Neural cell (in vitro differentiated cells): ENCODE results near the gene GRHL3. TPM values are rescaled to one million over a fixed set of nuclear protein-coding genes. Genes with fewer than 3 reads are reported as not detected.

Experiments
- H2AFZ ChIP-seq: fragments of 200-600, 300-800 bp; sonication (generic), shearing (Covaris generic); 2 replicates; pipeline ENCODE4 v1.6.0; 2014; ENCODE audit warnings: low read depth, mild to moderate bottlenecking, antibody characterized with exemption, low read length, moderate library complexity
- H3F3A ChIP-seq: fragments of 200-600 bp; shearing (Covaris generic); 2 replicates; pipeline ENCODE4 v1.6.1; 2016; ENCODE audit warnings: mild to moderate bottlenecking, moderate library complexity, mixed read lengths, antibody characterized with exemption, low read length; ENCODE audit not compliant: insufficient read depth, poor library complexity, severe bottlenecking
- H3K27ac ChIP-seq: fragments of 200-600, 300-800 bp; sonication (generic), shearing (Covaris generic); 2 replicates; pipeline ENCODE4 v1.5.1; 2014; ENCODE audit warnings: mild to moderate bottlenecking, low read length, moderate library complexity
- H3K27me3 ChIP-seq: fragments of 300-800, 200-600 bp; sonication (generic), shearing (Covaris generic); 2 replicates; pipeline ENCODE4 v1.6.0; 2014; ENCODE audit warnings: mild to moderate bottlenecking, low read depth, low read length, moderate library complexity; ENCODE audit not compliant: insufficient read depth
- H3K36me3 ChIP-seq: fragments of 300-800, 200-600 bp; sonication (generic), shearing (Covaris generic); 2 replicates; pipeline ENCODE4 v1.5.1; 2014; ENCODE audit warnings: mild to moderate bottlenecking, antibody characterized with exemption, low read length, moderate library complexity; ENCODE audit not compliant: insufficient read depth
- H3K4me2 ChIP-seq: fragments of 300-800, 200-600 bp; sonication (generic), shearing (Covaris generic); 2 replicates; pipeline ENCODE4 v1.6.0; 2014; ENCODE audit warnings: mild to moderate bottlenecking, low read length
- H3K4me3 ChIP-seq: fragments of 300-800, 200-600 bp; sonication (generic), shearing (Covaris generic); 2 replicates; pipeline ENCODE4 v1.5.1; 2014; ENCODE audit warnings: mild to moderate bottlenecking, low read length, moderate library complexity
- H3K79me2 ChIP-seq: fragments of 200-600 bp; shearing (Covaris generic); replicated peaks from 2 replicates; pipeline ENCODE4 v1.6.0; 2014; ENCODE audit warnings: mild to moderate bottlenecking, low read length, moderate library complexity; ENCODE audit not compliant: insufficient read depth
- H3K9ac ChIP-seq: fragments of 300-800, 200-600 bp; sonication (generic), shearing (Covaris generic); 2 replicates; pipeline ENCODE4 v1.6.1; 2016; ENCODE audit warnings: mild to moderate bottlenecking, low read length, mixed read lengths
- H3K9me2 ChIP-seq: fragments of 200-600 bp; shearing (Covaris generic); 2 replicates; pipeline ENCODE4 v1.6.1; 2016; ENCODE audit warnings: mild to moderate bottlenecking, low read length, mixed read lengths; ENCODE audit not compliant: insufficient read depth
- H3K9me3 ChIP-seq: fragments of 200-600, 300-800 bp; sonication (generic), shearing (Covaris generic); 2 replicates; pipeline ENCODE4 v1.6.1; 2016; ENCODE audit warnings: mild to moderate bottlenecking, mixed run types, low read length, moderate library complexity, mixed read lengths
- H4K20me1 ChIP-seq: fragments of 200-600 bp; shearing (Covaris generic); 2 replicates; pipeline ENCODE4 v1.6.1; 2016; ENCODE audit warnings: mild to moderate bottlenecking, mixed run types; ENCODE audit not compliant: insufficient read depth
- EP300 ChIP-seq: fragments of 450-650 bp; conservative IDR thresholded peaks from 2 replicates; pipeline ENCODE4 v1.6.1; 2014; ENCODE audit warnings: antibody characterized with exemption, mild to moderate bottlenecking, moderate library complexity; ENCODE audit not compliant: poor library complexity, severe bottlenecking
- EZH2 ChIP-seq: fragments of 200-600, 300-800 bp; shearing (Covaris generic), sonication (generic); IDR thresholded peaks from 2 replicates; pipeline ENCODE4 v1.6.1; 2014; ENCODE audit warnings: antibody characterized with exemption, low read length, borderline replicate concordance, mild to moderate bottlenecking; ENCODE audit not compliant: insufficient read depth, poor library complexity, severe bottlenecking
- MXI1 ChIP-seq: fragments of 450-650 bp; conservative IDR thresholded peaks from 2 replicates; pipeline ENCODE4 v1.6.1; 2014; ENCODE audit warnings: antibody characterized with exemption, mild to moderate bottlenecking; ENCODE audit not compliant: poor library complexity, severe bottlenecking
- POLR2AphosphoS5 ChIP-seq: IDR thresholded peaks from 2 replicates; pipeline ENCODE4 v1.6.1; 2012
- RAD21 ChIP-seq: fragments of 450-650 bp; conservative IDR thresholded peaks from 2 replicates; pipeline ENCODE4 v1.6.1; 2014; ENCODE audit warnings: antibody characterized with exemption, mild to moderate bottlenecking, moderate library complexity
- SMC3 ChIP-seq: fragments of 450-650 bp; conservative IDR thresholded peaks from 2 replicates; pipeline ENCODE4 v1.6.1; 2014; ENCODE audit warnings: antibody characterized with exemption, mild to moderate bottlenecking, moderate library complexity; ENCODE audit not compliant: poor library complexity
- TAF1 ChIP-seq: IDR thresholded peaks from 2 replicates; pipeline ENCODE4 v1.6.1; 2012; ENCODE audit warnings: low read depth
- polyA plus RNA-seq: library from polyadenylated mRNA; depleted of rRNA; stranded (reverse); fragments of >200 nt; gene quantifications from 2 replicates; pipeline ENCODE4 v1.2.3, GENCODE V29; 2014
- TF ChIP-seq, protein P1 (sequence below): IDR thresholded peaks from 2 replicates; pipeline ENCODE4 v1.6.1; 2012; ENCODE audit warnings: borderline replicate concordance
- TF ChIP-seq, protein P2 (sequence below): fragments of 450-650 bp; IDR thresholded peaks from 2 replicates; pipeline ENCODE4 v1.5.1; 2014; ENCODE audit warnings: antibody characterized with exemption, mild to moderate bottlenecking, moderate library complexity; ENCODE audit not compliant: poor library complexity, severe bottlenecking

Gene GRHL3
- polyA plus RNA-seq, 1 donor from 2014 or later, result not detected

DNA sequence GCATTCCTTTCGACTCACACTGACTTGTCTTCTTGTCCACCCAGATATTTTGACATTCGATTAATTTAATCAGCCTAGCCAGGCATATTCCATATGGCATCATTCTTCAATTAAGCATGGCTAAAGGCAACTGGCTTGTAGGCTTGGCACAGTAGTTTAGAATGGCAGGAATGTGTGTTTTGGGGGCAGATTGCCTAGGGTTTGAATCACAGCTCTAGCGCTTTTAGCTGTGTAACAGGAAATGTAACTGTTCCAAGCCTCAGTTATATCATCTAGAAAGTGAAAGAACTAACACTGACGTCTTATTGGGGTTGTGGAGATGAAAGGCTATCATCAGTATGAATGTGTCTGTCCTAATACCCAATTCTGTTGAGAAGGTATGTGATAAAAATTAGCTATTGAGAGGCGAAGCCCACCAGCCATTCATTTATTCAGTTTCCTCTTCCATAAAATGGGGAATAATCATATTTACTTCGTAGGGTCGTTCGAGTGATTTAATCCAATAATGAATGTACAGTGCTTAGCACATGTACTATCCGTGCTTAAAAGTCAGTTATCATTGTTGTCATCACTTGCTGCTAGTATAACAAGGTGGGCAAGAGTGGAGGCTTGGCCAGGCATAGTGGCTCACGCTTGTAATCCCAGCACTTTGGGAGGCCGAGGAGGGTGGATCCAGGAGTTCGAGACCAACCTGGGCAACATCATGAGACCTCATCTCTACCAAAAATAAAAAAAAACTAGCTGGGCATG, 41.6 kb upstream of the GRHL3 start:
- TF ChIP-seq POLR2AphosphoS5 (no peak), RAD21 (no peak), SMC3 (no peak), EP300 (no peak), MXI1 (no peak), EZH2 (no peak), TAF1 (no peak)
- TF ChIP-seq, protein P1, sequence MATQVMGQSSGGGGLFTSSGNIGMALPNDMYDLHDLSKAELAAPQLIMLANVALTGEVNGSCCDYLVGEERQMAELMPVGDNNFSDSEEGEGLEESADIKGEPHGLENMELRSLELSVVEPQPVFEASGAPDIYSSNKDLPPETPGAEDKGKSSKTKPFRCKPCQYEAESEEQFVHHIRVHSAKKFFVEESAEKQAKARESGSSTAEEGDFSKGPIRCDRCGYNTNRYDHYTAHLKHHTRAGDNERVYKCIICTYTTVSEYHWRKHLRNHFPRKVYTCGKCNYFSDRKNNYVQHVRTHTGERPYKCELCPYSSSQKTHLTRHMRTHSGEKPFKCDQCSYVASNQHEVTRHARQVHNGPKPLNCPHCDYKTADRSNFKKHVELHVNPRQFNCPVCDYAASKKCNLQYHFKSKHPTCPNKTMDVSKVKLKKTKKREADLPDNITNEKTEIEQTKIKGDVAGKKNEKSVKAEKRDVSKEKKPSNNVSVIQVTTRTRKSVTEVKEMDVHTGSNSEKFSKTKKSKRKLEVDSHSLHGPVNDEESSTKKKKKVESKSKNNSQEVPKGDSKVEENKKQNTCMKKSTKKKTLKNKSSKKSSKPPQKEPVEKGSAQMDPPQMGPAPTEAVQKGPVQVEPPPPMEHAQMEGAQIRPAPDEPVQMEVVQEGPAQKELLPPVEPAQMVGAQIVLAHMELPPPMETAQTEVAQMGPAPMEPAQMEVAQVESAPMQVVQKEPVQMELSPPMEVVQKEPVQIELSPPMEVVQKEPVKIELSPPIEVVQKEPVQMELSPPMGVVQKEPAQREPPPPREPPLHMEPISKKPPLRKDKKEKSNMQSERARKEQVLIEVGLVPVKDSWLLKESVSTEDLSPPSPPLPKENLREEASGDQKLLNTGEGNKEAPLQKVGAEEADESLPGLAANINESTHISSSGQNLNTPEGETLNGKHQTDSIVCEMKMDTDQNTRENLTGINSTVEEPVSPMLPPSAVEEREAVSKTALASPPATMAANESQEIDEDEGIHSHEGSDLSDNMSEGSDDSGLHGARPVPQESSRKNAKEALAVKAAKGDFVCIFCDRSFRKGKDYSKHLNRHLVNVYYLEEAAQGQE, result no peak
- TF ChIP-seq, protein P2, sequence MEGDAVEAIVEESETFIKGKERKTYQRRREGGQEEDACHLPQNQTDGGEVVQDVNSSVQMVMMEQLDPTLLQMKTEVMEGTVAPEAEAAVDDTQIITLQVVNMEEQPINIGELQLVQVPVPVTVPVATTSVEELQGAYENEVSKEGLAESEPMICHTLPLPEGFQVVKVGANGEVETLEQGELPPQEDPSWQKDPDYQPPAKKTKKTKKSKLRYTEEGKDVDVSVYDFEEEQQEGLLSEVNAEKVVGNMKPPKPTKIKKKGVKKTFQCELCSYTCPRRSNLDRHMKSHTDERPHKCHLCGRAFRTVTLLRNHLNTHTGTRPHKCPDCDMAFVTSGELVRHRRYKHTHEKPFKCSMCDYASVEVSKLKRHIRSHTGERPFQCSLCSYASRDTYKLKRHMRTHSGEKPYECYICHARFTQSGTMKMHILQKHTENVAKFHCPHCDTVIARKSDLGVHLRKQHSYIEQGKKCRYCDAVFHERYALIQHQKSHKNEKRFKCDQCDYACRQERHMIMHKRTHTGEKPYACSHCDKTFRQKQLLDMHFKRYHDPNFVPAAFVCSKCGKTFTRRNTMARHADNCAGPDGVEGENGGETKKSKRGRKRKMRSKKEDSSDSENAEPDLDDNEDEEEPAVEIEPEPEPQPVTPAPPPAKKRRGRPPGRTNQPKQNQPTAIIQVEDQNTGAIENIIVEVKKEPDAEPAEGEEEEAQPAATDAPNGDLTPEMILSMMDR, result no peak
- H3K9me2 ChIP-seq, result no peaks in the 10 kb centered on the region
- no peak overlapping the region for H3K9ac ChIP-seq
- H3K36me3 ChIP-seq, result no peaks in the 10 kb centered on the region
- H3K79me2 ChIP-seq, result no peaks in the 10 kb centered on the region
- H3K4me3 ChIP-seq, result no peak overlapping the region
- H3K4me2 ChIP-seq, result no peak overlapping the region
- no peaks in the 10 kb centered on the region for H3K9me3 ChIP-seq
- no peaks in the 10 kb centered on the region for H3F3A ChIP-seq
- no peak overlapping the region for H3K27ac ChIP-seq
- no peak overlapping the region for H2AFZ ChIP-seq
- no peaks in the 10 kb centered on the region for H4K20me1 ChIP-seq
- H3K27me3 ChIP-seq, result peaks cover 6% of the 10 kb centered on the region

DNA sequence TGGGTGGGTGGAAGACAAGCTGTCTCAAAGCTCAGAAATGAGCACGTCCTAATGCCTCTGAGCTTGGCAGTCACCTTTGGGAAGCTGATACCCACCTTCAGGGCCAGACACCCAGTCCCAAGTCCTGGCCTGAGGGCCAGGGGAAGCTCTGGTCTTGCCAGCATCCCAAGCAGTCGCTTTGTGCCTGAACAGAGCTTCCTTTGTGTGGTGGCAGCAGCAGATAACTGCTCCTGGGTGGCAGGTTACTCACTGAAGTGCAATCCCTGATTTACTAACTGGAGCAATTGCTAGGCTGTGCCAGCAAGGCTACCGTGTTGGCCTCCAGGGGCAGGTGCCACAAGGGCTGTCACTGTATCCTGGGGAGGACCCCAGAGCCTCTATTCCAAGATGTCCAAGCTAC, 40.4 kb upstream of the GRHL3 start:
- no peak overlapping the region for H3K27ac ChIP-seq
- no peaks in the 10 kb centered on the region for H3K36me3 ChIP-seq
- H3K79me2 ChIP-seq, result no peaks in the 10 kb centered on the region
- no peaks in the 10 kb centered on the region for H3F3A ChIP-seq
- H3K9ac ChIP-seq, result no peak overlapping the region
- TF ChIP-seq POLR2AphosphoS5, result no peak
- TF ChIP-seq RAD21, result no peak
- no peak for TF ChIP-seq SMC3
- no peak for TF ChIP-seq EZH2
- no peak for TF ChIP-seq EP300
- no peak for TF ChIP-seq TAF1
- TF ChIP-seq, protein P2, result no peak
- TF ChIP-seq, protein P1, result no peak
- no peak for TF ChIP-seq MXI1
- no peaks in the 10 kb centered on the region for H3K9me2 ChIP-seq
- no peak overlapping the region for H3K4me3 ChIP-seq
- no peak overlapping the region for H3K4me2 ChIP-seq
- no peak overlapping the region for H2AFZ ChIP-seq
- H3K9me3 ChIP-seq, result no peaks in the 10 kb centered on the region
- peaks cover 8% of the 10 kb centered on the region for H3K27me3 ChIP-seq
- H4K20me1 ChIP-seq, result no peaks in the 10 kb centered on the region
